Activated CD8-positive, alpha-beta T cell treated with anti-CD3 and anti-CD28 coated beads, Interleukin-2, amount 10 ng/mL, durations not matched to agents 7 days and 5 days (primary cell): ENCODE results near the gene CASZ1. TPM values are rescaled to one million over a fixed set of nuclear protein-coding genes. Genes with fewer than 3 reads are reported as not detected.

Experiments
- ATAC-seq: fragments of 150-1000 bp; cut with Tn5 transposase; one replicate; pipeline ENCODE4 v1.10.0; 2021; ENCODE audit warnings: moderate library complexity
- CTCF ChIA-PET: fragments of 350-600 bp; sonication (Branson Sonifier 250); formaldehyde crosslinking; loops from one replicate; lab custom pipeline; 2021; ENCODE audit warnings: antibody characterized with exemption; lab: Charles Lee
- POLR2A ChIA-PET: fragments of 350-600 bp; sonication (Branson Sonifier 250); formaldehyde crosslinking; loops from one replicate; lab custom pipeline; 2021; ENCODE audit warnings: antibody characterized with exemption; lab: Charles Lee
- DNase-seq: peaks from one replicate; pipeline ENCODE4 v3.0.0-alpha.2; 2020
- H3K27ac Mint-ChIP-seq: one replicate; pipeline ENCODE4 v1.8.0; 2021; ENCODE audit warnings: mild to moderate bottlenecking, mixed read lengths
- H3K27me3 Mint-ChIP-seq: one replicate; pipeline ENCODE4 v1.8.0; 2021; ENCODE audit warnings: low read depth, mixed read lengths
- H3K36me3 Mint-ChIP-seq: one replicate; pipeline ENCODE4 v1.8.0; 2021; ENCODE audit warnings: low read depth, mixed read lengths
- H3K4me1 Mint-ChIP-seq: one replicate; pipeline ENCODE4 v1.8.0; 2021; ENCODE audit warnings: low read depth, mixed read lengths
- H3K4me3 Mint-ChIP-seq: one replicate; pipeline ENCODE4 v1.8.0; 2021; ENCODE audit warnings: mild to moderate bottlenecking, mixed read lengths
- H3K9me3 Mint-ChIP-seq: one replicate; pipeline ENCODE4 v1.8.0; 2022; ENCODE audit warnings: mixed read lengths; ENCODE audit not compliant: insufficient read depth
- total RNA-seq, 2 experiments: library from RNA; stranded (reverse); gene quantifications; one replicate each; pipeline ENCODE4 v1.2.3, GENCODE V29; 2021

The CASZ1 gene
- total RNA-seq, 2 experiments from 2014 or later = 9.9 to 10.2 TPM

- no peaks in the 10 kb centered on the region for H3K4me1 Mint-ChIP-seq
- H3K9me3 Mint-ChIP-seq = no peaks in the 10 kb centered on the region
- H3K27me3 Mint-ChIP-seq = no peaks in the 10 kb centered on the region
- POLR2A ChIA-PET = no interaction called here
- H3K27ac Mint-ChIP-seq = no peak overlapping the region
- H3K4me3 Mint-ChIP-seq = no peak overlapping the region
- CTCF ChIA-PET = no interaction called here
- no peaks in the 10 kb centered on the region for H3K36me3 Mint-ChIP-seq
- DNase-seq (no peak), ATAC-seq (no peak)
These were observed 145.7 kb downstream of the CASZ1 start for GRCh38 chr1:10650556-10651388.

- DNase-seq (no peak), ATAC-seq (no peak)
- H3K27me3 Mint-ChIP-seq = no peaks in the 10 kb centered on the region
- no peaks in the 10 kb centered on the region for H3K9me3 Mint-ChIP-seq
- no peak overlapping the region for H3K27ac Mint-ChIP-seq
- no peaks in the 10 kb centered on the region for H3K36me3 Mint-ChIP-seq
- H3K4me3 Mint-ChIP-seq = no peak overlapping the region
- CTCF ChIA-PET = no interaction called here
- POLR2A ChIA-PET = no interaction called here
- no peaks in the 10 kb centered on the region for H3K4me1 Mint-ChIP-seq
These were observed 146.8 kb downstream of the CASZ1 start for GRCh38 chr1:10649517-10650201.

- H3K27me3 Mint-ChIP-seq = no peaks in the 10 kb centered on the region
- ChIA-PET POLR2A (no interaction called here), CTCF (no interaction called here)
- H3K4me3 Mint-ChIP-seq = no peak overlapping the region
- no peak for DNase-seq
- H3K9me3 Mint-ChIP-seq = no peaks in the 10 kb centered on the region
- ATAC-seq = no peak
- H3K36me3 Mint-ChIP-seq = no peaks in the 10 kb centered on the region
- H3K4me1 Mint-ChIP-seq = no peaks in the 10 kb centered on the region
- H3K27ac Mint-ChIP-seq = no peak overlapping the region
These were observed 147.5 kb downstream of the CASZ1 start for GRCh38 chr1:10648689-10649516.

- H3K9me3 Mint-ChIP-seq = no peaks in the 10 kb centered on the region
- H3K27me3 Mint-ChIP-seq = no peaks in the 10 kb centered on the region
- ATAC-seq (no peak), DNase-seq (no peak)
- no peak overlapping the region for H3K4me3 Mint-ChIP-seq
- POLR2A ChIA-PET = no interaction called here
- no peaks in the 10 kb centered on the region for H3K36me3 Mint-ChIP-seq
- CTCF ChIA-PET = no interaction called here
- H3K27ac Mint-ChIP-seq = no peak overlapping the region
- H3K4me1 Mint-ChIP-seq = no peaks in the 10 kb centered on the region
These were observed 148.9 kb downstream of the CASZ1 start for GRCh38 chr1:10647414-10648170.

- no peak overlapping the region for H3K27ac Mint-ChIP-seq
- no peaks in the 10 kb centered on the region for H3K27me3 Mint-ChIP-seq
- H3K36me3 Mint-ChIP-seq = no peaks in the 10 kb centered on the region
- H3K4me3 Mint-ChIP-seq = no peak overlapping the region
- DNase-seq (no peak), ATAC-seq (no peak)
- POLR2A ChIA-PET = no interaction called here
- CTCF ChIA-PET = no interaction called here
- H3K9me3 Mint-ChIP-seq = no peaks in the 10 kb centered on the region
- no peaks in the 10 kb centered on the region for H3K4me1 Mint-ChIP-seq
These were observed 150.0 kb downstream of the CASZ1 start for GRCh38 chr1:10646347-10646861.

- ChIA-PET POLR2A (no interaction called here), CTCF (no interaction called here)
- Mint-ChIP-seq H3K4me3 (no peak overlapping the region), H3K9me3 (no peaks in the 10 kb centered on the region), H3K27ac (no peak overlapping the region), H3K36me3 (no peaks in the 10 kb centered on the region), H3K27me3 (no peaks in the 10 kb centered on the region), H3K4me1 (no peaks in the 10 kb centered on the region)
- no peak for ATAC-seq
- DNase-seq = no peak
These were observed 151.9 kb downstream of the CASZ1 start for GRCh38 chr1:10644307-10645128.

GRCh38 chr1:10643607-10644306 is 152.7 kb downstream of the CASZ1 start:
- H3K27ac Mint-ChIP-seq = no peak overlapping the region
- no peak for DNase-seq
- ChIA-PET CTCF (no interaction called here), POLR2A (no interaction called here)
- H3K4me3 Mint-ChIP-seq = no peak overlapping the region
- no peaks in the 10 kb centered on the region for H3K36me3 Mint-ChIP-seq
- no peaks in the 10 kb centered on the region for H3K4me1 Mint-ChIP-seq
- no peak for ATAC-seq
- H3K9me3 Mint-ChIP-seq = no peaks in the 10 kb centered on the region
- H3K27me3 Mint-ChIP-seq = no peaks in the 10 kb centered on the region

GRCh38 chr1:10642403-10643080 is 153.9 kb downstream of the CASZ1 start:
- ATAC-seq (no peak), DNase-seq (no peak)
- no peak overlapping the region for H3K4me3 Mint-ChIP-seq
- peaks cover 2% of the 10 kb centered on the region for H3K4me1 Mint-ChIP-seq
- no peaks in the 10 kb centered on the region for H3K36me3 Mint-ChIP-seq
- H3K9me3 Mint-ChIP-seq = no peaks in the 10 kb centered on the region
- H3K27ac Mint-ChIP-seq = no peak overlapping the region
- CTCF ChIA-PET = no interaction called here
- POLR2A ChIA-PET = no interaction called here
- H3K27me3 Mint-ChIP-seq = no peaks in the 10 kb centered on the region

GRCh38 chr1:10641976-10642375 is 154.5 kb downstream of the CASZ1 start:
- Mint-ChIP-seq H3K4me3 (no peak overlapping the region), H3K4me1 (peaks cover 2% of the 10 kb centered on the region), H3K27me3 (peaks cover 2% of the 10 kb centered on the region), H3K9me3 (no peaks in the 10 kb centered on the region), H3K36me3 (no peaks in the 10 kb centered on the region), H3K27ac (no peak overlapping the region)
- CTCF ChIA-PET = no interaction called here
- ATAC-seq (no peak), DNase-seq (no peak)
- POLR2A ChIA-PET = no interaction called here
